NB4 (cell line): Measurements from ENCODE around the gene FXR2.

ENCODE experiments used
- CTCF ChIP-seq: IDR thresholded peaks from one replicate; pipeline ENCODE4 v1.5.1; 2012; ENCODE audit warnings: low read depth, low read length
- MAX ChIP-seq: IDR thresholded peaks from 2 replicates; pipeline ENCODE4 v1.6.1; 2011; ENCODE audit warnings: low read depth, low read length
- POLR2A ChIP-seq: IDR thresholded peaks from 2 replicates; pipeline ENCODE4 v1.6.1; 2011; ENCODE audit warnings: mild to moderate bottlenecking; ENCODE audit not compliant: insufficient read length; ENCODE audit errors: extremely low read depth

- TF ChIP-seq POLR2A (no peak), CTCF (no peak), MAX (no peak)
These were observed 58.1 kb downstream of the FXR2 start for GRCh38 chr17:7556627-7557026.
